ENCODE data around the gene TSPAN9. TPM values are rescaled to one million over a fixed set of nuclear protein-coding genes. Genes with fewer than 3 reads are reported as not detected.

The TSPAN9 gene
- total and polyA plus RNA-seq, 10 of the 15 experiments (the other 5 are each of a cell fraction or from before 2014, with no cell fraction given) = 0.03 to 1.0 (median 0.12) TPM; not detected in 5

DNA sequence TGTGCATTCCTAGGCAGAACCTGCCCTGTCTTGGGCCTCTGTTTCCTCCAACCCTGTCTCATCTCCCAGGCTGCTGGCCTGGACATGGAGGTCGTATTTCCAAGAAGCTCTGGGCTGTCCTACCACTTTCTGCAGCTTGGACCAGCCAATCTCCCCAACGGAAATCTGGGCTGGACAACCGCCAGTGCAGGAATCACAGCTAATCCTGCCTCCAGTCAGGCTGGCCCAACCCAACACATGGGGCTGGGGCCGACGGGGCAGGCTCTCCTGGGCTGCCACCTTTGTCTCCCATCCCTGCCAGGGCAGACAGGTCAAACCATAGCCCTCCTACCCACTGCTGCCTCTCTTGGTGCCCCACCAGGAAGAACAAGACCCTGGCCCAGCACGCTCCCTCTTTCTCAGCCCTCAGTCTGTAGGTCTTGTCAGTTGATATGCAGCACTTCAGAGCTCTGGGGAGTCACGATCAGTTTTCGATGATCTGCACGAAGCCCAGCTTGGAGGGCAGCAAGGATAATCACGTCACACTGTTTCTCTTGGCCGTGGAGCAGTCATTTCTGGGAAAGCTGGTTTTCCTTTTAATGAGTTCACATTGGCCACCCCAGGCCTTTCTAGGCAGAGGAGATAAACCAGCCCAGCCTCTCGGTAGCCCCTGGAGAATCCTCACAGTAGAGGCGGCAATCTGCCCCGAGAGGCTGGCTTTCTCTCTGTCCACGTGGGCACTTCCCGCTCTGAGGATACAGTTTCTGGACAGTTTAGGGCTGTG is 218.6 kb downstream of the TSPAN9 start:
- Histone ChIP-seq H3K4me3 (no peak overlapping the region), H3K9ac (ENCODE audit: control insufficient read depth, insufficient read depth, low read length) (no peak overlapping the region), H3K9me3 (replicated peaks; ENCODE audit: control insufficient read depth, insufficient read depth, low read length) (no peaks in the 10 kb centered on the region), H3K4me1 (ENCODE audit: control insufficient read depth, insufficient read depth, low read length) (no peaks in the 10 kb centered on the region), H3K79me2 (ENCODE audit: control insufficient read depth, insufficient read depth, low read length) (no peaks in the 10 kb centered on the region), H3K27me3 (replicated peaks in 1 of 2; ENCODE audit: control insufficient read depth in 2 of 2, insufficient read depth in 2 of 2, low read length in 1 of 2) (peaks cover 0 to 4% of the 10 kb centered on the region in 2 experiments; a peak in 3 of 4 replicates), H3K4me2 (ENCODE audit: control insufficient read depth, insufficient read depth) (no peak overlapping the region), H2AFZ (ENCODE audit: control insufficient read depth, low read depth, low read length) (no peak overlapping the region), H4K20me1 (ENCODE audit: control insufficient read depth, insufficient read depth) (no peaks in the 10 kb centered on the region), H3K36me3 (ENCODE audit: control insufficient read depth in 2 of 2, insufficient read depth in 2 of 2, low read length in 1 of 2) (no peaks in the 10 kb centered on the region), H3K27ac (ENCODE audit: control insufficient read depth, insufficient read depth) (no peak overlapping the region)
- no peak for DNase-seq (ENCODE audit: low read depth, low spot score)
- FAIRE-seq = no peak
- ChIA-PET RAD21 (ENCODE audit: unreplicated experiment) (no interaction called here), POLR2A (no interaction called here), CTCF (interaction anchor here (1.0 to 2.1 kb wide), 3 partner anchors 161 to 508 kb away, joined by 3 to 5 read pairs (median 3); no protein-coding TSS in a partner anchor), SMC1A (ENCODE audit: uncharacterized antibody, unreplicated experiment) (no interaction called here)
- TF ChIP-seq MTA2 (IDR thresholded peaks at IDR 0.05; ENCODE audit: low read depth) (no peak), POLR2AphosphoS5 (IDR thresholded peaks at IDR 0.05; ENCODE audit: low read length) (no peak), RCOR1 (conservative IDR thresholded peaks at IDR 0.05; ENCODE audit: low read depth, low read length) (no peak), NR2F1 (conservative IDR thresholded peaks at IDR 0.05) (no peak), IKZF2 (IDR thresholded peaks at IDR 0.05) (no peak), YY1 (IDR thresholded peaks at IDR 0.05; ENCODE audit: low read depth, low read length) (no peak), IKZF1 (conservative IDR thresholded peaks at IDR 0.05) (no peak), TCF12 (IDR thresholded peaks at IDR 0.05; ENCODE audit: low read depth, low read length) (no peak), CHD2 (IDR thresholded peaks at IDR 0.05; ENCODE audit: borderline replicate concordance, low read depth, low read length) (no peak), PKNOX1 (IDR thresholded peaks at IDR 0.05) (no peak)
- ATAC-seq = no peak
- 23% methylated on average over 16 of the region's 16 CpGs for WGBS (ENCODE audit: insufficient coverage, insufficient replicate concordance, low lambda C conversion rate, missing lambda C conversion rate)
- in situ Hi-C loops (cut with MboI) (loop anchor here (5.0 to 10.0 kb wide), 2 partner anchors 479 to 506 kb away; no protein-coding TSS in a partner anchor), intact Hi-C loops (cut with micrococcal nuclease; ENCODE audit: unreplicated experiment) (no loop called here)
- BruUV-seq (replicated peaks) = no TSS peak
